Astrocyte (in vitro differentiated cells and primary cell): ENCODE results near the gene DCT. TPM values are rescaled to one million over a fixed set of nuclear protein-coding genes. Genes with fewer than 3 reads are reported as not detected.

Experiments used
- DNase-seq: peaks from one replicate; pipeline ENCODE4 v3.0.0-alpha.2; 2010; ENCODE audit warnings: low read depth
- FAIRE-seq: peaks from 2 replicates; lab custom pipeline; 2011; peaks lifted over from hg19 to GRCh38; lab: Jason Lieb, UNC
- H2AFZ ChIP-seq: 2 replicates; pipeline ENCODE4 v1.6.0; 2012; ENCODE audit warnings: low read depth, low read length, inconsistent platforms
- H3K27ac ChIP-seq: 2 replicates; pipeline ENCODE4 v1.5.1; 2011; ENCODE audit warnings: low read depth, low read length, inconsistent platforms
- H3K27me3 ChIP-seq: 2 replicates; pipeline ENCODE4 v1.6.0; 2011; ENCODE audit warnings: low read length, inconsistent platforms; ENCODE audit not compliant: insufficient read depth
- H3K36me3 ChIP-seq: 2 replicates; pipeline ENCODE4 v1.5.1; 2011; ENCODE audit warnings: low read length, inconsistent platforms; ENCODE audit not compliant: insufficient read depth
- H3K4me1 ChIP-seq: 2 replicates; pipeline ENCODE4 v1.5.1; 2011; ENCODE audit warnings: low read length, inconsistent platforms; ENCODE audit not compliant: insufficient read depth
- H3K4me2 ChIP-seq: 2 replicates; pipeline ENCODE4 v1.6.0; 2012; ENCODE audit warnings: low read length, inconsistent platforms
- H3K4me3 ChIP-seq: 2 replicates; pipeline ENCODE4 v1.5.1; 2011; ENCODE audit warnings: low read depth, mild to moderate bottlenecking, low read length, inconsistent platforms; ENCODE audit not compliant: insufficient read depth
- H3K79me2 ChIP-seq: 2 replicates; pipeline ENCODE4 v1.6.0; 2012; ENCODE audit warnings: mild to moderate bottlenecking, low read length, inconsistent platforms; ENCODE audit not compliant: insufficient read depth
- H3K9ac ChIP-seq: 2 replicates; pipeline ENCODE4 v1.6.0; 2012; ENCODE audit warnings: mild to moderate bottlenecking, low read length, inconsistent platforms
- H3K9me3 ChIP-seq: 2 replicates; pipeline ENCODE4 v1.5.1; 2012; ENCODE audit warnings: low read depth, mild to moderate bottlenecking, low read length, inconsistent platforms; ENCODE audit not compliant: insufficient read depth
- H4K20me1 ChIP-seq: 2 replicates; pipeline ENCODE4 v1.6.0; 2012; ENCODE audit warnings: low read length, inconsistent platforms; ENCODE audit not compliant: insufficient read depth
- H3K27ac Mint-ChIP-seq: one replicate; pipeline ENCODE4 v1.8.0; 2021; ENCODE audit warnings: mild to moderate bottlenecking, mixed read lengths; ENCODE audit not compliant: unreplicated experiment
- H3K27me3 Mint-ChIP-seq: one replicate; pipeline ENCODE4 v1.8.0; 2021; ENCODE audit warnings: low read depth, mixed read lengths; ENCODE audit not compliant: unreplicated experiment
- H3K36me3 Mint-ChIP-seq: one replicate; pipeline ENCODE4 v1.8.0; 2021; ENCODE audit warnings: low read depth, mixed read lengths; ENCODE audit not compliant: unreplicated experiment
- H3K4me1 Mint-ChIP-seq: one replicate; pipeline ENCODE4 v1.8.0; 2021; ENCODE audit warnings: low read depth, mixed read lengths; ENCODE audit not compliant: unreplicated experiment
- H3K4me3 Mint-ChIP-seq: one replicate; pipeline ENCODE4 v1.8.0; 2021; ENCODE audit warnings: mild to moderate bottlenecking, moderate library complexity, mixed read lengths; ENCODE audit not compliant: unreplicated experiment
- H3K9me3 Mint-ChIP-seq: one replicate; pipeline ENCODE4 v1.8.0; 2021; ENCODE audit warnings: mild to moderate bottlenecking, mixed read lengths; ENCODE audit not compliant: unreplicated experiment
- CTCF ChIP-seq: IDR thresholded peaks from 2 replicates; pipeline ENCODE4 v1.5.1; 2011; ENCODE audit warnings: low read depth, mild to moderate bottlenecking, inconsistent platforms, low read length, moderate library complexity; ENCODE audit not compliant: insufficient read depth
- EZH2 ChIP-seq: IDR thresholded peaks from 2 replicates; pipeline ENCODE4 v1.6.1; 2012; ENCODE audit warnings: mild to moderate bottlenecking, low read length, inconsistent platforms; ENCODE audit not compliant: insufficient read depth
- total RNA-seq: library from RNA; stranded (reverse); gene quantifications from 2 replicates; pipeline ENCODE4 v1.2.1, GENCODE V29; 2021

Gene DCT
- total RNA-seq, 1 donor from 2014 or later: 0.05 TPM

GRCh38 chr13:94394723-94395122 is 84.8 kb downstream of the DCT start:
- H2AFZ ChIP-seq: no peak overlapping the region
- no peaks in the 10 kb centered on the region for H3K27me3 Mint-ChIP-seq
- H3K4me1 Mint-ChIP-seq: peaks cover 4% of the 10 kb centered on the region
- H3K36me3 Mint-ChIP-seq: peaks cover 16% of the 10 kb centered on the region
- H3K27ac ChIP-seq: no peak overlapping the region
- DNase-seq (peak; percentile 22), FAIRE-seq (no peak)
- no peaks in the 10 kb centered on the region for H3K36me3 ChIP-seq
- no peak overlapping the region for H3K4me3 Mint-ChIP-seq
- no peak overlapping the region for H3K27ac Mint-ChIP-seq
- H3K9ac ChIP-seq: no peak overlapping the region
- H4K20me1 ChIP-seq: no peaks in the 10 kb centered on the region
- no peaks in the 10 kb centered on the region for H3K9me3 ChIP-seq
- H3K79me2 ChIP-seq: no peaks in the 10 kb centered on the region
- no peak overlapping the region for H3K4me2 ChIP-seq
- no peaks in the 10 kb centered on the region for H3K4me1 ChIP-seq
- H3K9me3 Mint-ChIP-seq: no peaks in the 10 kb centered on the region
- H3K27me3 ChIP-seq: no peaks in the 10 kb centered on the region
- no peak overlapping the region for H3K4me3 ChIP-seq
- TF ChIP-seq CTCF (no peak), EZH2 (no peak)

- H3K79me2 ChIP-seq: no peaks in the 10 kb centered on the region
- H3K9ac ChIP-seq: no peak overlapping the region
- no peaks in the 10 kb centered on the region for H3K27me3 ChIP-seq
- Mint-ChIP-seq H3K4me3 (no peak overlapping the region), H3K9me3 (no peaks in the 10 kb centered on the region), H3K27me3 (no peaks in the 10 kb centered on the region), H3K27ac (no peak overlapping the region), H3K36me3 (no peaks in the 10 kb centered on the region), H3K4me1 (peaks cover 4% of the 10 kb centered on the region)
- no peaks in the 10 kb centered on the region for H3K9me3 ChIP-seq
- DNase-seq: peak; percentile 71
- H3K36me3 ChIP-seq: no peaks in the 10 kb centered on the region
- H3K27ac ChIP-seq: no peak overlapping the region
- H2AFZ ChIP-seq: no peak overlapping the region
- H4K20me1 ChIP-seq: no peaks in the 10 kb centered on the region
- FAIRE-seq: no peak
- no peak overlapping the region for H3K4me3 ChIP-seq
- TF ChIP-seq EZH2 (no peak), CTCF (no peak)
- no peak overlapping the region for H3K4me2 ChIP-seq
- H3K4me1 ChIP-seq: no peaks in the 10 kb centered on the region
Observed at GRCh38 chr13:94390881-94391280, 88.6 kb downstream of the DCT start.

- H3K27ac Mint-ChIP-seq: no peak overlapping the region
Observed at GRCh38 chr13:94389604-94390351, 89.7 kb downstream of the DCT start.

More at GRCh38 chr13:94389604-94390351, 89.7 kb downstream of the DCT start:
- Histone ChIP-seq H3K4me2 (no peak overlapping the region), H3K9ac (no peak overlapping the region), H2AFZ (no peak overlapping the region), H3K9me3 (no peaks in the 10 kb centered on the region), H3K4me3 (no peak overlapping the region), H3K4me1 (no peaks in the 10 kb centered on the region), H3K27ac (no peak overlapping the region), H3K36me3 (no peaks in the 10 kb centered on the region), H3K79me2 (no peaks in the 10 kb centered on the region), H3K27me3 (no peaks in the 10 kb centered on the region), H4K20me1 (no peaks in the 10 kb centered on the region)
- no peak overlapping the region for H3K4me3 Mint-ChIP-seq
- DNase-seq: no peak
- no peak for TF ChIP-seq EZH2
- TF ChIP-seq CTCF: no peak
- H3K4me1 Mint-ChIP-seq: peaks cover 4% of the 10 kb centered on the region
- no peak for FAIRE-seq
- H3K9me3 Mint-ChIP-seq: no peaks in the 10 kb centered on the region
- no peaks in the 10 kb centered on the region for H3K27me3 Mint-ChIP-seq
- no peaks in the 10 kb centered on the region for H3K36me3 Mint-ChIP-seq
